CD4-positive, alpha-beta T cell (primary cell): ENCODE measurements around the gene SERP2. TPM values are rescaled to one million over a fixed set of nuclear protein-coding genes. Genes with fewer than 3 reads are reported as not detected.

Experiments used
- ATAC-seq: fragments of 200-7000 bp; cut with Tn5 transposase; one replicate; pipeline ENCODE4 v1.10.0; 2022; ENCODE audit warnings: mild to moderate bottlenecking; ENCODE audit not compliant: poor library complexity
- CTCF ChIA-PET: fragments of 350-600 bp; sonication (Branson Sonifier 250); formaldehyde crosslinking; loops from one replicate; lab custom pipeline; 2021; ENCODE audit warnings: antibody characterized with exemption, inconsistent platforms; lab: Charles Lee
- POLR2A ChIA-PET: fragments of 350-600 bp; sonication (Branson Sonifier 250); formaldehyde crosslinking; loops from one replicate; lab custom pipeline; 2021; ENCODE audit warnings: antibody characterized with exemption, inconsistent platforms; lab: Charles Lee
- DNase-seq, 14 experiments: peaks; one replicate each; pipeline ENCODE4 v3.0.0-alpha.2; 2013 to 2020; ENCODE audit warnings: mixed read lengths in 2 of 14
- H3K27ac ChIP-seq, 2 donors: one replicate each; pipeline versions ENCODE4 v1.5.1 to v1.7.0; 2013; ENCODE audit warnings: low read length in 2 of 2, low read depth in 1 of 2, mild to moderate bottlenecking in 1 of 2
- H3K27me3 ChIP-seq, 2 experiments: 1 replicate in 1 of 2; 2 replicates in 1 of 2; pipeline versions ENCODE4 v1.6.1 to v1.7.0; 2013; ENCODE audit warnings: low read length in 2 of 2, control low read depth in 1 of 2, mild to moderate bottlenecking in 1 of 2, moderate library complexity in 1 of 2; ENCODE audit not compliant: insufficient read depth in 2 of 2, control insufficient read depth in 1 of 2
- H3K36me3 ChIP-seq: one replicate; pipeline ENCODE4 v1.6.1; 2013; ENCODE audit warnings: low read length, control low read depth; ENCODE audit not compliant: insufficient read depth
- H3K4me1 ChIP-seq: one replicate; pipeline ENCODE4 v1.6.1; 2013; ENCODE audit warnings: low read length, control low read depth; ENCODE audit not compliant: insufficient read depth
- H3K4me3 ChIP-seq: one replicate; pipeline ENCODE4 v1.5.1; 2013; ENCODE audit warnings: mild to moderate bottlenecking, low read length, moderate library complexity
- H3K9me3 ChIP-seq, 2 experiments: 1 replicate in 1 of 2; 2 replicates in 1 of 2; pipeline versions ENCODE4 v1.6.1 to v1.7.0; 2013; ENCODE audit warnings: low read length in 2 of 2, mild to moderate bottlenecking in 2 of 2, control low read depth in 1 of 2, moderate library complexity in 1 of 2; ENCODE audit not compliant: control insufficient read depth in 1 of 2, insufficient read depth in 1 of 2
- H3K27ac Mint-ChIP-seq: one replicate; pipeline ENCODE4 v1.8.0; 2020; ENCODE audit warnings: mixed read lengths
- H3K27me3 Mint-ChIP-seq: one replicate; pipeline ENCODE4 v1.8.0; 2021; ENCODE audit warnings: mixed read lengths
- H3K36me3 Mint-ChIP-seq: one replicate; pipeline ENCODE4 v1.8.0; 2021; ENCODE audit warnings: low read depth, mixed read lengths
- H3K4me1 Mint-ChIP-seq: one replicate; pipeline ENCODE4 v1.8.0; 2021; ENCODE audit warnings: low read depth, mixed read lengths
- H3K4me3 Mint-ChIP-seq: one replicate; pipeline ENCODE4 v1.8.0; 2020; ENCODE audit warnings: mild to moderate bottlenecking, mixed read lengths
- H3K9me3 Mint-ChIP-seq: one replicate; pipeline ENCODE4 v1.8.0; 2020; ENCODE audit warnings: mixed read lengths
- intact Hi-C, 2 experiments: fragments of 100-400 bp; cut with DNase I in 1 of 2; cut with micrococcal nuclease in 1 of 2; formaldehyde crosslinking; loops; one replicate each; pipeline versions ENCODE4 v1.15.1 to v1.9.0; 2023 to 2025; cut with DNase I, micrococcal nuclease
- total RNA-seq, 174 experiments: library from RNA in 2 of 174; stranded (reverse) in 2 of 174; gene quantifications; one replicate each; pipeline ENCODE4 v1.2.3 and lab custom pipeline; 2021 to 2026
- TF ChIP-seq, protein P1 (sequence below): fragments of 200-600 bp; IDR thresholded peaks from one replicate; pipeline ENCODE4 v1.8.0; 2022; ENCODE audit warnings: antibody characterized with exemption, mild to moderate bottlenecking

SERP2 gene
- total RNA-seq, 2 experiments from 2014 or later = not detected

GRCh38 chr13:44388427-44389059, 14.9 kb downstream of the SERP2 start:
- Mint-ChIP-seq H3K27me3 (no peaks in the 10 kb centered on the region), H3K4me3 (no peak overlapping the region), H3K27ac (no peak overlapping the region), H3K9me3 (no peaks in the 10 kb centered on the region), H3K4me1 (no peaks in the 10 kb centered on the region), H3K36me3 (no peaks in the 10 kb centered on the region)
- POLR2A ChIA-PET = interaction anchor here (0.6 kb wide), 1 partner anchor 444 kb away, joined by 3 read pairs; no protein-coding TSS in a partner anchor
- Histone ChIP-seq H3K9me3 (no peaks in the 10 kb centered on the region), H3K4me1 (no peaks in the 10 kb centered on the region), H3K4me3 (no peak overlapping the region), H3K27ac (no peak overlapping the region), H3K27me3 (no peaks in the 10 kb centered on the region), H3K36me3 (no peaks in the 10 kb centered on the region)
- CTCF ChIA-PET = no interaction called here
- ATAC-seq = no peak
- intact Hi-C loops = no loop called here
- DNase-seq = no peak
- TF ChIP-seq, protein P1, sequence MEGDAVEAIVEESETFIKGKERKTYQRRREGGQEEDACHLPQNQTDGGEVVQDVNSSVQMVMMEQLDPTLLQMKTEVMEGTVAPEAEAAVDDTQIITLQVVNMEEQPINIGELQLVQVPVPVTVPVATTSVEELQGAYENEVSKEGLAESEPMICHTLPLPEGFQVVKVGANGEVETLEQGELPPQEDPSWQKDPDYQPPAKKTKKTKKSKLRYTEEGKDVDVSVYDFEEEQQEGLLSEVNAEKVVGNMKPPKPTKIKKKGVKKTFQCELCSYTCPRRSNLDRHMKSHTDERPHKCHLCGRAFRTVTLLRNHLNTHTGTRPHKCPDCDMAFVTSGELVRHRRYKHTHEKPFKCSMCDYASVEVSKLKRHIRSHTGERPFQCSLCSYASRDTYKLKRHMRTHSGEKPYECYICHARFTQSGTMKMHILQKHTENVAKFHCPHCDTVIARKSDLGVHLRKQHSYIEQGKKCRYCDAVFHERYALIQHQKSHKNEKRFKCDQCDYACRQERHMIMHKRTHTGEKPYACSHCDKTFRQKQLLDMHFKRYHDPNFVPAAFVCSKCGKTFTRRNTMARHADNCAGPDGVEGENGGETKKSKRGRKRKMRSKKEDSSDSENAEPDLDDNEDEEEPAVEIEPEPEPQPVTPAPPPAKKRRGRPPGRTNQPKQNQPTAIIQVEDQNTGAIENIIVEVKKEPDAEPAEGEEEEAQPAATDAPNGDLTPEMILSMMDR = no peak

DNA sequence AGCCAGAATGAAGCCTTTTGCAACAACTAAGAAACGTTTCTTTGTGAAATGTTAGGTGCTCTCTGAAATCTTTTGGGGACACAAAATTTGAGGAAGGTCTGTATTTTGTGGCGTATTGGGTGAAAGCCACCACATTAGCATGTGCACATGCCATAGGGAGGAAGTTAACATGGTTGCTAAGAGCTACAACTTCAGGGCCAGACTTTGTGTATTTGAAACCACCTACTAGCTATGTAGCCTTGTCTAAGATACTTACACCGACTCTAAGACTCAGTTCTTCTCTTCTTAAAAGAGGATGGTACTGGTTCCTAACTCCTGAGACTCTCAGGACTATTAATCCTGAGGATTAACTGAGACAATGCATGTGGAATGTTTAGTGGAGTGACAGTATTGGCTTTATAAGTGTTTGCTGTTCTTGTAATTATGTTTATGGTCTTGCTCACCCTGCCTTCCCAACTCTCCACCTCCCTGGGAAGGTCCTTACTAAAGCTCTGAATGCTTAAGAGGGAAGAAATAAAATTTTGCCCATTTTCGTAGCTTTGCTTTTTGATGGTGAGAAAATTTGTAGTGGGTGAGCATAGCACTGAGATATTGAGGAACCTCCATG, 15.5 kb downstream of the SERP2 start:
- Mint-ChIP-seq H3K27ac (no peak overlapping the region), H3K27me3 (no peaks in the 10 kb centered on the region), H3K36me3 (no peaks in the 10 kb centered on the region), H3K9me3 (no peaks in the 10 kb centered on the region), H3K4me3 (no peak overlapping the region), H3K4me1 (no peaks in the 10 kb centered on the region)
- ATAC-seq (no peak), DNase-seq (peak in 1 of 14 experiments; percentile 18)
- ChIA-PET POLR2A (no interaction called here), CTCF (no interaction called here)
- Histone ChIP-seq H3K36me3 (no peaks in the 10 kb centered on the region), H3K4me1 (no peaks in the 10 kb centered on the region), H3K27me3 (no peaks in the 10 kb centered on the region), H3K4me3 (no peak overlapping the region), H3K27ac (no peak overlapping the region), H3K9me3 (no peaks in the 10 kb centered on the region)
- intact Hi-C loops = no loop called here
- TF ChIP-seq, protein P1 = no peak

GRCh38 chr13:44389876-44390275, 16.3 kb downstream of the SERP2 start:
- H3K4me3 Mint-ChIP-seq = no peak overlapping the region
- Histone ChIP-seq H3K4me1 (no peaks in the 10 kb centered on the region), H3K27ac (no peak overlapping the region), H3K36me3 (no peaks in the 10 kb centered on the region), H3K4me3 (no peak overlapping the region), H3K9me3 (no peaks in the 10 kb centered on the region), H3K27me3 (no peaks in the 10 kb centered on the region)
- H3K36me3 Mint-ChIP-seq = no peaks in the 10 kb centered on the region
- no peak overlapping the region for H3K27ac Mint-ChIP-seq
- intact Hi-C loops = no loop called here
- DNase-seq (no peak), ATAC-seq (no peak)
- ChIA-PET POLR2A (no interaction called here), CTCF (no interaction called here)
- no peaks in the 10 kb centered on the region for H3K27me3 Mint-ChIP-seq
- TF ChIP-seq, protein P1 = no peak
- no peaks in the 10 kb centered on the region for H3K9me3 Mint-ChIP-seq
- no peaks in the 10 kb centered on the region for H3K4me1 Mint-ChIP-seq
